Tibial nerve (tissue), 4 donors: ENCODE measurements around the gene DLX1. TPM values are rescaled to one million over a fixed set of nuclear protein-coding genes. Genes with fewer than 3 reads are reported as not detected.

Source experiments
- DNase-seq, 2 donors: peaks; one replicate each; pipeline ENCODE4 v3.0.0-alpha.2; 2019; ENCODE audit warnings: low spot score in 2 of 2
- H3K27ac ChIP-seq, 4 donors: fragments of 200-600 bp; sonication (generic) in 3 of 4; one replicate each; pipeline ENCODE4 v1.5.1; 2017 to 2019; ENCODE audit warnings: mild to moderate bottlenecking in 1 of 4
- H3K27me3 ChIP-seq, 2 donors: fragments of 200-600 bp; sonication (generic) in 1 of 2; one replicate each; pipeline versions ENCODE4 v1.5.1 to v1.6.0; 2017 to 2019
- H3K36me3 ChIP-seq, 3 donors: fragments of 200-600 bp; sonication (generic); one replicate each; pipeline ENCODE4 v1.5.1; 2018 to 2019
- H3K4me1 ChIP-seq, 4 donors: fragments of 200-600 bp; sonication (generic) in 3 of 4; one replicate each; pipeline ENCODE4 v1.5.1; 2017 to 2019
- H3K4me3 ChIP-seq, 4 donors: fragments of 200-600 bp; sonication (generic) in 3 of 4; one replicate each; pipeline ENCODE4 v1.5.1; 2017 to 2019; ENCODE audit warnings: mild to moderate bottlenecking in 1 of 4, moderate library complexity in 1 of 4
- H3K9me3 ChIP-seq, 4 donors: fragments of 200-600 bp; sonication (generic) in 3 of 4; one replicate each; pipeline ENCODE4 v1.5.1; 2017 to 2019
- EP300 ChIP-seq, 2 donors: sonication (generic); formaldehyde crosslinking; IDR thresholded peaks; one replicate each; pipeline ENCODE4 v1.6.1; 2017; ENCODE audit warnings: antibody characterized with exemption in 2 of 2, mild to moderate bottlenecking in 1 of 2
- POLR2A ChIP-seq, 2 donors: fragments of 450-650 bp; IDR thresholded peaks; one replicate each; pipeline ENCODE4 v1.6.1; 2017; ENCODE audit warnings: antibody characterized with exemption in 2 of 2, mild to moderate bottlenecking in 2 of 2, moderate library complexity in 2 of 2
- WGBS, 2 donors: methylation state at CpG; one replicate each; pipeline ENCODE4 v1.1.5; 2018; 5-methylcytosine and 5-hydroxymethylcytosine counted together
- total RNA-seq, 4 donors: library from RNA; depleted of rRNA; stranded (reverse); fragments of >200 nt; gene quantifications; one replicate each; pipeline ENCODE4 v1.1.0, GENCODE V29; 2016
- TF ChIP-seq, protein P1 (sequence below), 5 experiments: fragments of 200-600 bp in 3 of 5; fragments of 450-650 bp in 2 of 5; sonication (generic) in 3 of 5; IDR thresholded peaks; one replicate each; pipeline ENCODE4 v1.5.1; 2016 to 2019; ENCODE audit warnings: antibody characterized with exemption in 5 of 5, mild to moderate bottlenecking in 3 of 5, moderate library complexity in 2 of 5

The DLX1 gene
- total RNA-seq, 4 donors from 2014 or later: 0.44 TPM; not detected in 3

GRCh38 chr2:172090044-172090961 lies 5.0 kb downstream of the DLX1 start:
- Histone ChIP-seq H3K27me3 (peaks cover 13 to 100% of the 10 kb centered on the region in 2 donors), H3K27ac (peak overlapping the region in 1 of 4 donors; percentile 16), H3K9me3 (no peaks in the 10 kb centered on the region), H3K4me1 (peaks cover 0 to 55% (median 30%) of the 10 kb centered on the region in 4 donors), H3K4me3 (no peak overlapping the region), H3K36me3 (no peaks in the 10 kb centered on the region)
- no peak for DNase-seq
- WGBS, 2 donors: 37 to 46% methylated on average over 39 of the region's 39 CpGs
- TF ChIP-seq POLR2A (IDR thresholded peaks at IDR 0.05) (no peak), EP300 (IDR thresholded peaks at IDR 0.05) (no peak)
- TF ChIP-seq, protein P1, sequence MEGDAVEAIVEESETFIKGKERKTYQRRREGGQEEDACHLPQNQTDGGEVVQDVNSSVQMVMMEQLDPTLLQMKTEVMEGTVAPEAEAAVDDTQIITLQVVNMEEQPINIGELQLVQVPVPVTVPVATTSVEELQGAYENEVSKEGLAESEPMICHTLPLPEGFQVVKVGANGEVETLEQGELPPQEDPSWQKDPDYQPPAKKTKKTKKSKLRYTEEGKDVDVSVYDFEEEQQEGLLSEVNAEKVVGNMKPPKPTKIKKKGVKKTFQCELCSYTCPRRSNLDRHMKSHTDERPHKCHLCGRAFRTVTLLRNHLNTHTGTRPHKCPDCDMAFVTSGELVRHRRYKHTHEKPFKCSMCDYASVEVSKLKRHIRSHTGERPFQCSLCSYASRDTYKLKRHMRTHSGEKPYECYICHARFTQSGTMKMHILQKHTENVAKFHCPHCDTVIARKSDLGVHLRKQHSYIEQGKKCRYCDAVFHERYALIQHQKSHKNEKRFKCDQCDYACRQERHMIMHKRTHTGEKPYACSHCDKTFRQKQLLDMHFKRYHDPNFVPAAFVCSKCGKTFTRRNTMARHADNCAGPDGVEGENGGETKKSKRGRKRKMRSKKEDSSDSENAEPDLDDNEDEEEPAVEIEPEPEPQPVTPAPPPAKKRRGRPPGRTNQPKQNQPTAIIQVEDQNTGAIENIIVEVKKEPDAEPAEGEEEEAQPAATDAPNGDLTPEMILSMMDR (IDR thresholded peaks at IDR 0.05): no peak

DNA sequence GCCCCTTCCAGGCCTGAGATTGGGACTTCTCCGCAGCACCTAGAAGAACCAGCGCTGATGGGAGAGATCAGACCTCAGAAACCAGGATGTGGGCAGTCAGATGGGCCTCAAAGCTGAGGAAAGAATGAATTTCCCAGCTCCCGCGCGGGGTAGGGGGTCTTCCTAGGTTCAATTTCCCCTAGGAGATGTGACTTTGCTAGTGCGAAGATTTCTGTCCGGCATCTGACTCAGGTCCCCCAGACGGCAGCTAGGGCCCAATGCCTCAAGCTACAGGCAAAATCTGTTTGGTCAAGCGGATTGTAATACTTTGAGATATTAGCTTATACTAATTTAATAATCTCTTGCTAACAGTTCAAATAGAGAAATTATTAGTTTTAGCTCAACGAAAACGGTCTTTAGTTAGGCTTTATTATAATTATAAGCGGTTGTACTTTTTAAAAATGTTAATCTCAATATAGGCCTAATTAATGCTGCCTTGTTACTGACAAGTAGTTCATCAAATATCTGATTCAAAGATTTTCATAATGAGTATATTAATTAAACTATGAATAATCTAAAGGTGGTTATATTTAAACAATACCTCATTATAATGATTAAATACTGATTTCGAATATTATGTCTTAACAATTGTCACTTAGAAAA lies 5.8 kb downstream of the DLX1 start:
- H3K27ac ChIP-seq: no peak overlapping the region
- TF ChIP-seq, protein P1 (IDR thresholded peaks at IDR 0.05): no peak
- TF ChIP-seq EP300 (IDR thresholded peaks at IDR 0.05) (no peak), POLR2A (IDR thresholded peaks at IDR 0.05) (no peak)
- no peak for DNase-seq
- WGBS, 2 donors: 47 to 48% methylated on average over 13 of the region's 13 CpGs
- H3K4me1 ChIP-seq: peaks cover 0 to 55% (median 30%) of the 10 kb centered on the region in 4 donors
- no peaks in the 10 kb centered on the region for H3K9me3 ChIP-seq
- no peak overlapping the region for H3K4me3 ChIP-seq
- H3K27me3 ChIP-seq: peaks cover 13 to 100% of the 10 kb centered on the region in 2 donors
- H3K36me3 ChIP-seq: no peaks in the 10 kb centered on the region

GRCh38 chr2:172091761-172092566 lies 6.7 kb downstream of the DLX1 start:
- H3K4me3 ChIP-seq: no peak overlapping the region
- DNase-seq: no peak
- peaks cover 10 to 100% of the 10 kb centered on the region in 2 donors for H3K27me3 ChIP-seq
- WGBS, 2 donors: 51 to 54% methylated on average over 11 of the region's 11 CpGs
- no peaks in the 10 kb centered on the region for H3K9me3 ChIP-seq
- no peak for TF ChIP-seq POLR2A (IDR thresholded peaks at IDR 0.05)
- no peak for TF ChIP-seq EP300 (IDR thresholded peaks at IDR 0.05)
- TF ChIP-seq, protein P1 (IDR thresholded peaks at IDR 0.05): no peak
- no peak overlapping the region for H3K27ac ChIP-seq
- H3K4me1 ChIP-seq: peaks cover 0 to 55% (median 30%) of the 10 kb centered on the region in 4 donors
- no peaks in the 10 kb centered on the region for H3K36me3 ChIP-seq

- WGBS, 2 donors: 24 to 37% methylated on average over 19 of the region's 19 CpGs
- no peak for DNase-seq
- Histone ChIP-seq H3K4me1 (peaks cover 0 to 56% (median 35%) of the 10 kb centered on the region in 4 donors), H3K9me3 (no peaks in the 10 kb centered on the region), H3K27me3 (peaks cover 7 to 100% of the 10 kb centered on the region in 2 donors), H3K4me3 (no peak overlapping the region), H3K27ac (no peak overlapping the region), H3K36me3 (no peaks in the 10 kb centered on the region)
- TF ChIP-seq, protein P1 (IDR thresholded peaks at IDR 0.05): no peak
- TF ChIP-seq POLR2A (IDR thresholded peaks at IDR 0.05): no peak
- no peak for TF ChIP-seq EP300 (IDR thresholded peaks at IDR 0.05)
These were observed 7.6 kb downstream of the DLX1 start for GRCh38 chr2:172092716-172093415.
